Retinal pigment epithelial cell (primary cell): ENCODE results near the gene SGCD.

Source experiments
- DNase-seq: peaks from one replicate; pipeline ENCODE4 v3.0.0-alpha.2; 2010; ENCODE audit warnings: low read depth
- H3K4me3 ChIP-seq: 2 replicates; pipeline ENCODE4 v1.5.1; 2011; ENCODE audit warnings: mild to moderate bottlenecking, low read length, control low read depth, moderate library complexity
- CTCF ChIP-seq: conservative IDR thresholded peaks from 2 replicates; pipeline ENCODE4 v1.5.1; 2011; ENCODE audit warnings: low read depth, low read length, control low read depth, inconsistent platforms

Gene SGCD

GRCh38 chr5:156359476-156359875, 32.5 kb downstream of the SGCD start:
- no peak for TF ChIP-seq CTCF
- no peak overlapping the region for H3K4me3 ChIP-seq
- no peak for DNase-seq

GRCh38 chr5:156361436-156362109, 34.6 kb downstream of the SGCD start:
- TF ChIP-seq CTCF = no peak
- DNase-seq = no peak
- no peak overlapping the region for H3K4me3 ChIP-seq

GRCh38 chr5:156363861-156364260, 36.9 kb downstream of the SGCD start:
- no peak overlapping the region for H3K4me3 ChIP-seq
- no peak for TF ChIP-seq CTCF
- no peak for DNase-seq

GRCh38 chr5:156366521-156366920, 39.6 kb downstream of the SGCD start:
- H3K4me3 ChIP-seq = no peak overlapping the region
- no peak for DNase-seq
- no peak for TF ChIP-seq CTCF

GRCh38 chr5:156367597-156367996, 40.6 kb downstream of the SGCD start:
- TF ChIP-seq CTCF = no peak
- H3K4me3 ChIP-seq = no peak overlapping the region
- DNase-seq = no peak

GRCh38 chr5:156375895-156376495, 49.0 kb downstream of the SGCD start:
- H3K4me3 ChIP-seq = no peak overlapping the region
- no peak for TF ChIP-seq CTCF

GRCh38 chr5:156376751-156377150, 49.8 kb downstream of the SGCD start:
- DNase-seq = no peak
- no peak for TF ChIP-seq CTCF
- H3K4me3 ChIP-seq = no peak overlapping the region

More at GRCh38 chr5:156375895-156376495, 49.0 kb downstream of the SGCD start:
- DNase-seq = no peak
